ENCODE measurements around the gene OXLD1. TPM values are rescaled to one million over a fixed set of nuclear protein-coding genes. Genes with fewer than 3 reads are reported as not detected.

The OXLD1 gene
- total and polyA plus RNA-seq, 10 of the 15 experiments (the other 5 are each of a cell fraction or from before 2014, with no cell fraction given), result 4.6 to 89.5 (median 39.8) TPM

DNA sequence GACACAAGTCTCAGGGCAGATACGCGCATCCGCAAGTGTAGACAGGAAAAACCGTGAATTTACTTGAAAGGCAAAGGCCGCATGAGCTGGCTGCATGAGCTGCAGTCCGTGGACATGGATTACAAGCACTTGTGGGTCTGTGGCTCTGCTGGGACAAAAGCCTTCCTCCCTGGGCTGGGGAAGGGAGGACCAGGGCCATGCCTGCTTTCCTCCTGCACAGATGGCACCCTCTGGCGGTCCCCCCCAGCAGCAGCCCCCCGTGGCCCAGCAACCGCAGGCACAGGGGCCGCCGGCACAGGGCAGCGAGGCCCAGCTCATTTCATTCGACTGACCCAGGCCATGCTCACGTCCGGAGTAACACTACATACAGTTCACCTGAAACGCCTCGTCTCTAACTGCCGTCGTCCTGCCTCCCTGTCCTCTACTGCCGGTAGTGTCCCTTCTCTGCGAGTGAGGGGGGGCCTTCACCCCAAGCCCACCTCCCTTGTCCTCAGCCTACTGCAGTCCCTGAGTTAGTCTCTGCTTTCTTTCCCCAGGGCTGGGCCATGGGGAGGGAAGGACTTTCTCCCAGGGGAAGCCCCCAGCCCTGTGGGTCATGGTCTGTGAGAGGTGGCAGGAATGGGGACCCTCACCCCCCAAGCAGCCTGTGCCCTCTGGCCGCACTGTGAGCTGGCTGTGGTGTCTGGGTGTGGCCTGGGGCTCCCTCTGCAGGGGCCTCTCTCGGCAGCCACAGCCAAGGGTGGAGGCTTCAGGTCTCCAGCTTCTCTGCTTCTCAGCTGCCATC, 35.1 kb upstream of the OXLD1 start:
- DNase-seq (ENCODE audit: low read depth, low spot score) (no peak), FAIRE-seq (no peak), ATAC-seq (peak; percentile 32)
- POLR2A ChIA-PET, result interaction anchor here (0.8 to 3.5 kb wide), 2 partner anchors 18 to 229 kb away, joined by 3 to 32 read pairs; partner anchors contain the start of genes ARL16 and HGS
- BruUV-seq (replicated peaks), result no TSS peak
- H3K27me3 ChIP-seq (replicated peaks in 1 of 2; ENCODE audit: control insufficient read depth in 2 of 2, insufficient read depth in 2 of 2, low read length in 1 of 2), result no peaks in the 10 kb centered on the region
- H3K4me1 ChIP-seq (ENCODE audit: control insufficient read depth, insufficient read depth, low read length), result peaks cover 8% of the 10 kb centered on the region
- intact Hi-C loops (cut with micrococcal nuclease; ENCODE audit: unreplicated experiment), result loop anchor here (2.0 kb wide), 1 partner anchor 19 kb away; the partner anchor contains the start of gene ARL16
- SMC1A ChIA-PET (ENCODE audit: uncharacterized antibody, unreplicated experiment), result no interaction called here
- peaks cover 19 to 23% of the 10 kb centered on the region in 2 experiments; a peak in 3 of 4 replicates for H3K36me3 ChIP-seq (ENCODE audit: control insufficient read depth in 2 of 2, insufficient read depth in 2 of 2, low read length in 1 of 2)
- peak overlapping the region; percentile 91 for H3K4me2 ChIP-seq (ENCODE audit: control insufficient read depth, insufficient read depth)
- TF ChIP-seq CTCF (IDR thresholded peaks at IDR 0.05 in 2 of 3, conservative IDR thresholded peaks at IDR 0.05 in 1 of 3; ENCODE audit: control insufficient read depth in 2 of 3, extremely low read depth in 1 of 3, insufficient read depth in 1 of 3, low read depth in 3 of 3, low read length in 3 of 3) (peak in 2 of 3 experiments; percentile 15 to 25; a peak in 2 of 6 replicates), POLR2A (IDR thresholded peaks at IDR 0.05; ENCODE audit: low read depth, low read length) (peak; percentile 18; the same call in 1 of the 2 replicates)
- TF ChIP-seq, protein P1, sequence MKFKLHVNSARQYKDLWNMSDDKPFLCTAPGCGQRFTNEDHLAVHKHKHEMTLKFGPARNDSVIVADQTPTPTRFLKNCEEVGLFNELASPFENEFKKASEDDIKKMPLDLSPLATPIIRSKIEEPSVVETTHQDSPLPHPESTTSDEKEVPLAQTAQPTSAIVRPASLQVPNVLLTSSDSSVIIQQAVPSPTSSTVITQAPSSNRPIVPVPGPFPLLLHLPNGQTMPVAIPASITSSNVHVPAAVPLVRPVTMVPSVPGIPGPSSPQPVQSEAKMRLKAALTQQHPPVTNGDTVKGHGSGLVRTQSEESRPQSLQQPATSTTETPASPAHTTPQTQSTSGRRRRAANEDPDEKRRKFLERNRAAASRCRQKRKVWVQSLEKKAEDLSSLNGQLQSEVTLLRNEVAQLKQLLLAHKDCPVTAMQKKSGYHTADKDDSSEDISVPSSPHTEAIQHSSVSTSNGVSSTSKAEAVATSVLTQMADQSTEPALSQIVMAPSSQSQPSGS (IDR thresholded peaks at IDR 0.05; ENCODE audit: low read length), result no peak
- RAD21 ChIA-PET (ENCODE audit: unreplicated experiment), result interaction anchor here (1.4 to 1.6 kb wide), 2 partner anchors 18 to 33 kb away, joined by 5 read pairs; partner anchors contain the start of genes ARL16 and HGS
- no peak overlapping the region for H2AFZ ChIP-seq (ENCODE audit: control insufficient read depth, low read depth, low read length)
- WGBS (ENCODE audit: insufficient coverage, insufficient replicate concordance, low lambda C conversion rate, missing lambda C conversion rate), result 76% methylated on average over 23 of the region's 23 CpGs
- H4K20me1 ChIP-seq (ENCODE audit: control insufficient read depth, insufficient read depth), result 0 out of 2 replicates have a peak, but pooled peaks cover 3% of the 10 kb centered on the region
- in situ Hi-C loops (cut with MboI), result no loop called here
- CTCF ChIA-PET, result interaction anchor here (0.9 to 2.1 kb wide), 4 partner anchors 10 to 168 kb away, joined by 3 to 6 read pairs (median 4); no protein-coding TSS in a partner anchor
- H3K79me2 ChIP-seq (ENCODE audit: control insufficient read depth, insufficient read depth, low read length), result peaks cover 45% of the 10 kb centered on the region
- H3K27ac ChIP-seq (ENCODE audit: control insufficient read depth, insufficient read depth), result no peak overlapping the region
- no peaks in the 10 kb centered on the region for H3K9me3 ChIP-seq (replicated peaks; ENCODE audit: control insufficient read depth, insufficient read depth, low read length)
- peak overlapping the region; percentile 89; the same call in 1 of the 2 replicates for H3K9ac ChIP-seq (ENCODE audit: control insufficient read depth, insufficient read depth, low read length)
- H3K4me3 ChIP-seq, result peak overlapping the region; percentile 85

Measured in GM12878 (cell line).